Caco-2 (cell line): ENCODE data around the gene PECR. TPM values are rescaled to one million over a fixed set of nuclear protein-coding genes. Genes with fewer than 3 reads are reported as not detected.

Experiments used
- BruUV-seq: library from RNA; stranded (reverse); fragments of 400-500 nt; replicated peaks from 2 replicates; lab custom pipeline; 2021; lab: Mats Ljungman, UMichigan
- CTCF ChIA-PET: fragments of 300-600 bp; sonication (Branson Sonifier 250); formaldehyde crosslinking; loops from one replicate; lab custom pipeline; 2022; ENCODE audit warnings: antibody characterized with exemption; lab: Charles Lee
- POLR2A ChIA-PET: fragments of 300-600 bp; sonication (Branson Sonifier 250); formaldehyde crosslinking; loops from one replicate; lab custom pipeline; 2022; ENCODE audit warnings: antibody characterized with exemption; lab: Charles Lee
- DNase-seq, 2 experiments: peaks; one replicate each; pipeline versions ENCODE4 v3.0.0 to v3.0.0-alpha.2; 2020 to 2022
- H3K27me3 ChIP-seq: replicated peaks from 2 replicates; pipeline ENCODE4 v1.6.0; 2011; ENCODE audit warnings: low read length; ENCODE audit not compliant: control insufficient read depth, insufficient read depth
- H3K36me3 ChIP-seq: 2 replicates; pipeline ENCODE4 v1.5.1; 2011; ENCODE audit warnings: low read length; ENCODE audit not compliant: control insufficient read depth, insufficient read depth
- H3K4me1 ChIP-seq: fragments of 250-450 bp; sonication (Bioruptor Pico); 2 replicates; pipeline ENCODE4 v1.5.1; 2020; ENCODE audit warnings: mild to moderate bottlenecking
- H3K4me3 ChIP-seq: 2 replicates; pipeline ENCODE4 v1.5.1; 2011; ENCODE audit warnings: low read depth, mild to moderate bottlenecking, control low read depth, low read length
- H3K9me3 ChIP-seq: fragments of 250-450 bp; sonication (Bioruptor Pico); 2 replicates; pipeline ENCODE4 v1.5.1; 2020; ENCODE audit warnings: mild to moderate bottlenecking, moderate library complexity
- H3K27ac Mint-ChIP-seq: one replicate; pipeline ENCODE4 v1.8.0; 2022; ENCODE audit warnings: mixed read lengths; ENCODE audit not compliant: unreplicated experiment
- H3K27me3 Mint-ChIP-seq: one replicate; pipeline ENCODE4 v1.8.0; 2022; ENCODE audit warnings: mixed read lengths; ENCODE audit not compliant: insufficient read depth, unreplicated experiment
- H3K36me3 Mint-ChIP-seq: one replicate; pipeline ENCODE4 v1.8.0; 2022; ENCODE audit warnings: mild to moderate bottlenecking, mixed read lengths; ENCODE audit not compliant: insufficient read depth, unreplicated experiment
- H3K4me1 Mint-ChIP-seq: one replicate; pipeline ENCODE4 v1.8.0; 2022; ENCODE audit warnings: low read depth, mixed read lengths; ENCODE audit not compliant: unreplicated experiment
- H3K4me3 Mint-ChIP-seq: one replicate; pipeline ENCODE4 v1.8.0; 2022; ENCODE audit warnings: mild to moderate bottlenecking, moderate library complexity, mixed read lengths; ENCODE audit not compliant: unreplicated experiment
- H3K9me3 Mint-ChIP-seq: one replicate; pipeline ENCODE4 v1.8.0; 2022; ENCODE audit warnings: mixed read lengths; ENCODE audit not compliant: unreplicated experiment
- intact Hi-C: fragments of 100-400 bp; cut with micrococcal nuclease; formaldehyde crosslinking; loops from one replicate; pipeline ENCODE4 v1.10.0; 2022; ENCODE audit not compliant: unreplicated experiment
- total RNA-seq: library from RNA; stranded (reverse); gene quantifications from 2 replicates; pipeline ENCODE4 v1.2.3, GENCODE V29; 2022
- TF ChIP-seq, protein P1 (sequence below), 2 experiments: fragments of 200-600 bp in 1 of 2; IDR thresholded peaks; 1 replicate in 1 of 2; 2 replicates in 1 of 2; pipeline versions ENCODE4 v1.5.1 to v1.8.0; 2011 to 2022; ENCODE audit warnings: antibody characterized with exemption in 1 of 2, control low read depth in 1 of 2, inconsistent platforms in 1 of 2, low read depth in 1 of 2, low read length in 1 of 2, mild to moderate bottlenecking in 1 of 2, moderate library complexity in 1 of 2; ENCODE audit not compliant: insufficient read depth in 1 of 2, severe bottlenecking in 1 of 2, unreplicated experiment in 1 of 2

Gene PECR
- total RNA-seq, 1 experiment from 2014 or later = 42.0 TPM

DNA sequence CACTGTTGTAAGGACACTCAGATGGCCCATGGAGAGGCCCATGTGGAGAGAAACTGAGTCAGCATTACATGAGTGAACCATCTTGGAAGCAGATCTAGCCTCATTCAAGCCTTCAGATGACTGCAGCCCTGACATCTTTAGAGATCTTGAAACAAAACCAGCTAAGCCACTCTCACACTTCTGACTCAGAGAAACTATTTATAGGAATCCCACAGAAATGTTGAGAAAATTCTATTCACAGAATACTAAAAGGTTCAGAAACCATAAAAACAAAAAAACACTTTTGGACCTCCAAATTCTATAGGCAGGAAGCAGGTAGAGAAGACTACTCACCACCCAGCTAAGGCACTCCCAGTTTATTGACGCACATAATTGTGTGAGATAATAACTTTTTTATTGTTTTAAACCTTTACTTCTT is 8.8 kb upstream of the PECR start:
- TF ChIP-seq, protein P1, sequence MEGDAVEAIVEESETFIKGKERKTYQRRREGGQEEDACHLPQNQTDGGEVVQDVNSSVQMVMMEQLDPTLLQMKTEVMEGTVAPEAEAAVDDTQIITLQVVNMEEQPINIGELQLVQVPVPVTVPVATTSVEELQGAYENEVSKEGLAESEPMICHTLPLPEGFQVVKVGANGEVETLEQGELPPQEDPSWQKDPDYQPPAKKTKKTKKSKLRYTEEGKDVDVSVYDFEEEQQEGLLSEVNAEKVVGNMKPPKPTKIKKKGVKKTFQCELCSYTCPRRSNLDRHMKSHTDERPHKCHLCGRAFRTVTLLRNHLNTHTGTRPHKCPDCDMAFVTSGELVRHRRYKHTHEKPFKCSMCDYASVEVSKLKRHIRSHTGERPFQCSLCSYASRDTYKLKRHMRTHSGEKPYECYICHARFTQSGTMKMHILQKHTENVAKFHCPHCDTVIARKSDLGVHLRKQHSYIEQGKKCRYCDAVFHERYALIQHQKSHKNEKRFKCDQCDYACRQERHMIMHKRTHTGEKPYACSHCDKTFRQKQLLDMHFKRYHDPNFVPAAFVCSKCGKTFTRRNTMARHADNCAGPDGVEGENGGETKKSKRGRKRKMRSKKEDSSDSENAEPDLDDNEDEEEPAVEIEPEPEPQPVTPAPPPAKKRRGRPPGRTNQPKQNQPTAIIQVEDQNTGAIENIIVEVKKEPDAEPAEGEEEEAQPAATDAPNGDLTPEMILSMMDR (IDR thresholded peaks at IDR 0.05; ENCODE audit: insufficient read depth in 1 of 2, low read depth in 1 of 2, low read length in 1 of 2, severe bottlenecking in 1 of 2, unreplicated experiment in 1 of 2) = no peak
- POLR2A ChIA-PET = no interaction called here
- H3K36me3 ChIP-seq = no peaks in the 10 kb centered on the region
- H3K9me3 Mint-ChIP-seq = no peaks in the 10 kb centered on the region
- H3K4me3 ChIP-seq = no peak overlapping the region
- H3K4me1 Mint-ChIP-seq = no peaks in the 10 kb centered on the region
- BruUV-seq = no TSS peak
- H3K27me3 Mint-ChIP-seq = no peaks in the 10 kb centered on the region
- H3K9me3 ChIP-seq = no peaks in the 10 kb centered on the region
- H3K27ac Mint-ChIP-seq = no peak overlapping the region
- intact Hi-C loops = no loop called here
- H3K4me3 Mint-ChIP-seq = no peak overlapping the region
- CTCF ChIA-PET = no interaction called here
- no peak for DNase-seq
- H3K27me3 ChIP-seq = no peaks in the 10 kb centered on the region; the same call in 1 of the 2 replicates
- H3K4me1 ChIP-seq = no peaks in the 10 kb centered on the region
- H3K36me3 Mint-ChIP-seq = no peaks in the 10 kb centered on the region

DNA sequence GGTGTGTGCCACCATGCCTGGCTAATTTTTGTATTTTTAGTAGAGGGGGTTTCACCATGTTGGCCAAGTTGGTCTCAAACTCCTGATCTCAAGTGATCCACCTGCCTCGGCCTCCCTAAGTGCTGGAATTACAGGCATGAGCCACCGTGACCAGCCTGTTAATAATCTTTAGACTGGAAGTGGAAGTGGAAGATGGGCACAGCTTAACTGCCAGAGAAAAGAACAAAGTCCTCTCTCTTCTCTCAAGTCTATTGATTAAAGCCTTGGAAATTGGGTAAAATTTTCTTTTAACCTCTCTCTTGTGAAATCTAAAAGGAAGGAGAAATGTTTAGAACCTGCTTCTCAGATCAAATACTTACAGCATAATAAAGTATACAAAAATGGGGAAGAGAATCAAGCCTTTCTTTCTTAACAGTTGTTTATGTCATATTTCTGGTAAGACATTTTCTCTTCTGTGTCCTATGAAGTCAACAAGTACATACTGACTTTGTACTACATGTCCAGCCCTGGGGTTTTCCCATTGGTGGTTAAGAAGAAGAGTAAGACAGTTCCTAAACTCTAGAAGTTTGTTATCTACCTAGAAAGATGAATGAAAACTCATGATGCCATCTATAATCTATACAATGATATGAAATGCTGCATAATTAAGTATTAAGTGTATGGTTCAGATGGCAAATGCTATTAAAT is 4.7 kb upstream of the PECR start:
- no TSS peak for BruUV-seq
- TF ChIP-seq, protein P1 (IDR thresholded peaks at IDR 0.05; ENCODE audit: insufficient read depth in 1 of 2, low read depth in 1 of 2, low read length in 1 of 2, severe bottlenecking in 1 of 2, unreplicated experiment in 1 of 2) = no peak
- no peak overlapping the region for H3K4me3 Mint-ChIP-seq
- H3K4me3 ChIP-seq = no peak overlapping the region
- no peaks in the 10 kb centered on the region for H3K27me3 Mint-ChIP-seq
- no peaks in the 10 kb centered on the region; the same call in 1 of the 2 replicates for H3K27me3 ChIP-seq
- ChIA-PET CTCF (no interaction called here), POLR2A (no interaction called here)
- H3K27ac Mint-ChIP-seq = no peak overlapping the region
- H3K9me3 Mint-ChIP-seq = no peaks in the 10 kb centered on the region
- intact Hi-C loops = no loop called here
- no peaks in the 10 kb centered on the region for H3K36me3 Mint-ChIP-seq
- H3K4me1 Mint-ChIP-seq = no peaks in the 10 kb centered on the region
- no peak for DNase-seq
- H3K4me1 ChIP-seq = peaks cover 6% of the 10 kb centered on the region
- H3K9me3 ChIP-seq = no peaks in the 10 kb centered on the region
- H3K36me3 ChIP-seq = no peaks in the 10 kb centered on the region

GRCh38 chr2:216084547-216084946 is 2.9 kb upstream of the PECR start:
- TF ChIP-seq, protein P1 (IDR thresholded peaks at IDR 0.05; ENCODE audit: insufficient read depth in 1 of 2, low read depth in 1 of 2, low read length in 1 of 2, severe bottlenecking in 1 of 2, unreplicated experiment in 1 of 2) = no peak
- Mint-ChIP-seq H3K27me3 (no peaks in the 10 kb centered on the region), H3K9me3 (no peaks in the 10 kb centered on the region), H3K4me3 (no peak overlapping the region), H3K4me1 (peaks cover 6% of the 10 kb centered on the region), H3K27ac (no peak overlapping the region), H3K36me3 (no peaks in the 10 kb centered on the region)
- Histone ChIP-seq H3K36me3 (no peaks in the 10 kb centered on the region), H3K4me1 (peaks cover 9% of the 10 kb centered on the region), H3K4me3 (no peak overlapping the region), H3K9me3 (no peaks in the 10 kb centered on the region), H3K27me3 (no peaks in the 10 kb centered on the region)
- ChIA-PET POLR2A (no interaction called here), CTCF (interaction anchor here (0.6 kb wide), 1 partner anchor 59 kb away, joined by 3 read pairs; no protein-coding TSS in a partner anchor)
- DNase-seq = no peak
- intact Hi-C loops = no loop called here
- no TSS peak for BruUV-seq
